ENCODE data around the gene ZNF575. TPM values are rescaled to one million over a fixed set of nuclear protein-coding genes. Genes with fewer than 3 reads are reported as not detected.

Gene ZNF575
- total and polyA plus RNA-seq, 10 of the 15 experiments (the other 5 are each of a cell fraction or from before 2014, with no cell fraction given), result 0.18 to 2.8 (median 0.75) TPM

- FAIRE-seq, result no peak
- in situ Hi-C loops (cut with MboI) (no loop called here), intact Hi-C loops (cut with micrococcal nuclease; ENCODE audit: unreplicated experiment) (no loop called here)
- H3K4me3 ChIP-seq, result no peak overlapping the region
- WGBS (ENCODE audit: insufficient coverage, insufficient replicate concordance, low lambda C conversion rate, missing lambda C conversion rate), result 90% methylated on average over 7 of the region's 7 CpGs
- no peak for ATAC-seq
- CTCF ChIA-PET, result no interaction called here
- H4K20me1 ChIP-seq (ENCODE audit: control insufficient read depth, insufficient read depth), result no peaks in the 10 kb centered on the region
- no peaks in the 10 kb centered on the region for H3K4me1 ChIP-seq (ENCODE audit: control insufficient read depth, insufficient read depth, low read length)
- no peaks in the 10 kb centered on the region for H3K79me2 ChIP-seq (ENCODE audit: control insufficient read depth, insufficient read depth, low read length)
- no TSS peak for BruUV-seq (replicated peaks)
- no peaks in the 10 kb centered on the region for H3K36me3 ChIP-seq (ENCODE audit: control insufficient read depth in 2 of 2, insufficient read depth in 2 of 2, low read length in 1 of 2)
- no peak for DNase-seq (ENCODE audit: low read depth, low spot score)
- no peak overlapping the region for H3K27ac ChIP-seq (ENCODE audit: control insufficient read depth, insufficient read depth)
- TF ChIP-seq RCOR1 (conservative IDR thresholded peaks at IDR 0.05; ENCODE audit: low read depth, low read length) (no peak), RB1 (IDR thresholded peaks at IDR 0.05; ENCODE audit: borderline replicate concordance) (no peak), RBBP5 (conservative IDR thresholded peaks at IDR 0.05) (no peak), SIN3A (IDR thresholded peaks at IDR 0.05; ENCODE audit: low read depth, low read length) (no peak), PKNOX1 (IDR thresholded peaks at IDR 0.05) (no peak), SMAD1 (IDR thresholded peaks at IDR 0.05; ENCODE audit: low read depth, partially characterized antibody) (no peak)
- SMC1A ChIA-PET (ENCODE audit: uncharacterized antibody, unreplicated experiment), result no interaction called here
- H3K9ac ChIP-seq (ENCODE audit: control insufficient read depth, insufficient read depth, low read length), result no peak overlapping the region
- no peak overlapping the region for H3K4me2 ChIP-seq (ENCODE audit: control insufficient read depth, insufficient read depth)
- POLR2A ChIA-PET, result no interaction called here
- no peaks in the 10 kb centered on the region for H3K27me3 ChIP-seq (replicated peaks in 1 of 2; ENCODE audit: control insufficient read depth in 2 of 2, insufficient read depth in 2 of 2, low read length in 1 of 2)
- H3K9me3 ChIP-seq (replicated peaks; ENCODE audit: control insufficient read depth, insufficient read depth, low read length), result no peaks in the 10 kb centered on the region
- H2AFZ ChIP-seq (ENCODE audit: control insufficient read depth, low read depth, low read length), result no peak overlapping the region
- RAD21 ChIA-PET (ENCODE audit: unreplicated experiment), result no interaction called here
Measured at GRCh38 chr19:43486412-43486811, 46.6 kb upstream of the ZNF575 start.

DNA sequence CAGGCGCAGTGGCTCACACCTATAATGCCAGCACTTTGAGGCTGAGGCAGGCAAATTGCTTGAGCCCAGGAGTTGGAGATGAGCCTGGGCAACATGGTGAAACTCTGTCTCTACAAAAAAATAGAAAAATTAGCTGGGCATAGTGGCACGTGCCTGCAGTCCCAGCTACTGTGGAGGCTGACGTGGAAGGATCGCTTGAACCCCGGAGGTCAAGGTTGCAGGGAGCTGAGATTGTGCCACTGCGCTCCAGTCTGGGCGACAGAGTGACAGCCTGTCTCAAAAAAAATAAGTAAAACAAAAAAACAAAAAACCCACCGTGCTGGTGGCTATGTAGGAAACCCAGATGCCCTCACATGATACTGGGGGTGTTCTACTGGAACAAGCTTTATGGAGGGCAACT is 44.8 kb upstream of the ZNF575 start:
- H3K27me3 ChIP-seq (replicated peaks in 1 of 2; ENCODE audit: control insufficient read depth in 2 of 2, insufficient read depth in 2 of 2, low read length in 1 of 2), result no peaks in the 10 kb centered on the region
- FAIRE-seq (no peak), DNase-seq (ENCODE audit: low read depth, low spot score) (no peak), ATAC-seq (no peak)
- intact Hi-C loops (cut with micrococcal nuclease; ENCODE audit: unreplicated experiment) (no loop called here), in situ Hi-C loops (cut with MboI) (no loop called here)
- ChIA-PET POLR2A (interaction anchor here (0.9 kb wide), 1 partner anchor 36 kb away, joined by 3 read pairs; no protein-coding TSS in a partner anchor), SMC1A (ENCODE audit: uncharacterized antibody, unreplicated experiment) (no interaction called here), RAD21 (ENCODE audit: unreplicated experiment) (no interaction called here), CTCF (no interaction called here)
- no peak overlapping the region for H3K27ac ChIP-seq (ENCODE audit: control insufficient read depth, insufficient read depth)
- H3K4me2 ChIP-seq (ENCODE audit: control insufficient read depth, insufficient read depth), result no peak overlapping the region
- H3K4me3 ChIP-seq, result no peak overlapping the region
- H2AFZ ChIP-seq (ENCODE audit: control insufficient read depth, low read depth, low read length), result no peak overlapping the region
- H3K79me2 ChIP-seq (ENCODE audit: control insufficient read depth, insufficient read depth, low read length), result no peaks in the 10 kb centered on the region
- H3K9ac ChIP-seq (ENCODE audit: control insufficient read depth, insufficient read depth, low read length), result no peak overlapping the region
- no peaks in the 10 kb centered on the region for H4K20me1 ChIP-seq (ENCODE audit: control insufficient read depth, insufficient read depth)
- WGBS (ENCODE audit: insufficient coverage, insufficient replicate concordance, low lambda C conversion rate, missing lambda C conversion rate), result 74% methylated on average over 8 of the region's 8 CpGs
- H3K36me3 ChIP-seq (ENCODE audit: control insufficient read depth in 2 of 2, insufficient read depth in 2 of 2, low read length in 1 of 2), result no peaks in the 10 kb centered on the region
- H3K9me3 ChIP-seq (replicated peaks; ENCODE audit: control insufficient read depth, insufficient read depth, low read length), result no peaks in the 10 kb centered on the region
- no TSS peak for BruUV-seq (replicated peaks)
- no peaks in the 10 kb centered on the region for H3K4me1 ChIP-seq (ENCODE audit: control insufficient read depth, insufficient read depth, low read length)
- TF ChIP-seq, protein P1, sequence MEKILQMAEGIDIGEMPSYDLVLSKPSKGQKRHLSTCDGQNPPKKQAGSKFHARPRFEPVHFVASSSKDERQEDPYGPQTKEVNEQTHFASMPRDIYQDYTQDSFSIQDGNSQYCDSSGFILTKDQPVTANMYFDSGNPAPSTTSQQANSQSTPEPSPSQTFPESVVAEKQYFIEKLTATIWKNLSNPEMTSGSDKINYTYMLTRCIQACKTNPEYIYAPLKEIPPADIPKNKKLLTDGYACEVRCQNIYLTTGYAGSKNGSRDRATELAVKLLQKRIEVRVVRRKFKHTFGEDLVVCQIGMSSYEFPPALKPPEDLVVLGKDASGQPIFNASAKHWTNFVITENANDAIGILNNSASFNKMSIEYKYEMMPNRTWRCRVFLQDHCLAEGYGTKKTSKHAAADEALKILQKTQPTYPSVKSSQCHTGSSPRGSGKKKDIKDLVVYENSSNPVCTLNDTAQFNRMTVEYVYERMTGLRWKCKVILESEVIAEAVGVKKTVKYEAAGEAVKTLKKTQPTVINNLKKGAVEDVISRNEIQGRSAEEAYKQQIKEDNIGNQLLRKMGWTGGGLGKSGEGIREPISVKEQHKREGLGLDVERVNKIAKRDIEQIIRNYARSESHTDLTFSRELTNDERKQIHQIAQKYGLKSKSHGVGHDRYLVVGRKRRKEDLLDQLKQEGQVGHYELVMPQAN (conservative IDR thresholded peaks at IDR 0.05), result no peak
- no peak for TF ChIP-seq ZBTB11 (CRISPR knock-in tag; IDR thresholded peaks at IDR 0.05)

Data from GM12878 (cell line).